GM12875 (cell line): ENCODE measurements around the gene SEC22C.

ENCODE experiments used
- H3K4me3 ChIP-seq: one replicate; pipeline ENCODE4 v1.5.1; 2011; ENCODE audit warnings: low read depth, low read length, control low read depth
- TF ChIP-seq, protein P1 (sequence below): IDR thresholded peaks from 2 replicates; pipeline ENCODE4 v1.5.1; 2011; ENCODE audit warnings: low read depth, mild to moderate bottlenecking, control low read depth, inconsistent platforms, low read length, moderate library complexity, borderline replicate concordance; ENCODE audit not compliant: insufficient read depth

SEC22C gene

DNA sequence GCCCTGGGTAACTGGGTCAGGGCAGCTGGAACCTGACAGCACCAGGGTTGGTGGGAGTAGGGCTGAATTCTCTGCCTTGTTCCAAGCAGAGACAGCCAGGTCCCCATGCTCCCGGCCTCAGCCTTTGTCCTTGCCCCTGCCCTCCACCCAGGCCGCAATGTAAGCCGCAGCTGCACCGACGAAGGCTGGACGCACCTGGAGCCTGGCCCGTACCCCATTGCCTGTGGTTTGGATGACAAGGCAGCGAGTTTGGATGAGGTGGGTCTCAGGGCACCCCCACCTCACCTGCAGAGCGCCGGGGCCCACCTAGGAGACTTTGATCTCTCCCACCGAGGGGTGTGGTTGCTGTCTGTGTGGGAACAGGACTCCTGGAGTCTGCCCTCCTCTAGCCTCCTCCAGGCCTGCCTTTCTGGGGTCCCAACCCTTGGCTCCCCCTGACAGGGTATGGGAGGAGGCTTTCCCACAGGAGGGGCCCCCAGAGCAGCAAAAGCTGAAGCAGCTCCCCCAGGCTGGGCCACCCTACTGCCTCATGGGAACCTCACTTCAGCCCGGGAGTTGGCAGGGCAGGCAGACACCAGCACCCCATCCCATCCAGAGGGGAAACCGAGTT is 55.9 kb downstream of the SEC22C start:
- TF ChIP-seq, protein P1, sequence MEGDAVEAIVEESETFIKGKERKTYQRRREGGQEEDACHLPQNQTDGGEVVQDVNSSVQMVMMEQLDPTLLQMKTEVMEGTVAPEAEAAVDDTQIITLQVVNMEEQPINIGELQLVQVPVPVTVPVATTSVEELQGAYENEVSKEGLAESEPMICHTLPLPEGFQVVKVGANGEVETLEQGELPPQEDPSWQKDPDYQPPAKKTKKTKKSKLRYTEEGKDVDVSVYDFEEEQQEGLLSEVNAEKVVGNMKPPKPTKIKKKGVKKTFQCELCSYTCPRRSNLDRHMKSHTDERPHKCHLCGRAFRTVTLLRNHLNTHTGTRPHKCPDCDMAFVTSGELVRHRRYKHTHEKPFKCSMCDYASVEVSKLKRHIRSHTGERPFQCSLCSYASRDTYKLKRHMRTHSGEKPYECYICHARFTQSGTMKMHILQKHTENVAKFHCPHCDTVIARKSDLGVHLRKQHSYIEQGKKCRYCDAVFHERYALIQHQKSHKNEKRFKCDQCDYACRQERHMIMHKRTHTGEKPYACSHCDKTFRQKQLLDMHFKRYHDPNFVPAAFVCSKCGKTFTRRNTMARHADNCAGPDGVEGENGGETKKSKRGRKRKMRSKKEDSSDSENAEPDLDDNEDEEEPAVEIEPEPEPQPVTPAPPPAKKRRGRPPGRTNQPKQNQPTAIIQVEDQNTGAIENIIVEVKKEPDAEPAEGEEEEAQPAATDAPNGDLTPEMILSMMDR = no peak
- no peak overlapping the region for H3K4me3 ChIP-seq

DNA sequence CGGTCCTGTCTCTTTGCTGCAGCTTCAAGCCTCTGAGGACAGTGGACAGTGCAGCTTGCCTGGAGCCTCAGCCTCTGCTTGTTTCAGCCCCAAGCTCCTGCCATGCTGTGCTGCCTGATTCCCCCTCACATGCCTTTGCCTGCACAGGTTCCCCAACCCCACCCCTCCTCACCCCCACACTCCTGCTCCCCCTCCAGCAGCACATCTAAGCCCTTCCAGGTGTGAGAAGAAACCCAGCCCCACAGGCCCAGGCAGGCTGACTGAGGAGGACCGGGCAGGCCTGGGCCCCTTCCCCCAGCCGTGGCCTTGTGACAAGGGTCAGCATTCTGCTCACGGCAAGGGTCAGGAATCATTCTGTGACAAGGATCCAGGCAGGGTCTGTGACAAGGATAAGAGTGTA is 56.6 kb downstream of the SEC22C start:
- H3K4me3 ChIP-seq = no peak overlapping the region
- TF ChIP-seq, protein P1 = no peak

DNA sequence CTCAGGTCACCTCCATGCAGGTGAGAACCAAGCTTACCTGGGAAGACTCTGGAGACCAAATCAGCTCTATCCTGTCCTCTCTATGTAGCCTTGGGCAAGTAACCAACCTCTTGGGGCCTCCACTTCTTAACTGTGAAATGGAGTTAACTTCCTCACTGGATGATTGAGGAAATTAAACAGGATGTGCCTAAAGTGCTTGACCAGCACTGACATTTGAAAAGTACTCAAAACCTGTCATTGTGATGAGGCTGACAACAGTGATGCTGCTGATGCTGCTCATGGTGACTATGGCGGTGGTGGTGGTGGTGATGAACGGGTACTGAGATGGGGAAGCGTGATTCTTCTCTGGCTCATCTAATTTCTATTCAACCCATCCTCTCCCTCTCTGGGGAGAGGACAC is 57.0 kb downstream of the SEC22C start:
- H3K4me3 ChIP-seq = no peak overlapping the region
- TF ChIP-seq, protein P1 = no peak

DNA sequence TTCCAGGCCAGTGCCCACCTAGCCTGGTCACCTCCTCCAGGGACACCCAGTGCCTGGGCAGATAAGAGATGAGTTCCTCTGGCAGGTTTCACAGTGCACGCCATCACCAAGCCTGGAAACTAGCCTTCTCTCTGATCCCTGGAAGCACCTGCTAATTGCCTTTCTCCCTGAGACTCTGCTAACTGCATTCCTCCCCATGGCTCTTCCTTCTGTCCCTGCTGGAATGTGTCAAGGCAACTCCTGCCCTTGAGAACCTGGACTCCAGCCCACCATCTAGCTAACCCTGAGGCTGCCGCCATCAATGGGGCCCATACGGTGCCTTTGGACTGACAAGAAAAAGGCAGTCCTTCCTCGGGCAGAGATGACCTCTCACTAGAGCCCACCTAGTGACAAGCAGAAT is 60.9 kb downstream of the SEC22C start:
- H3K4me3 ChIP-seq = no peak overlapping the region
- TF ChIP-seq, protein P1 = no peak

DNA sequence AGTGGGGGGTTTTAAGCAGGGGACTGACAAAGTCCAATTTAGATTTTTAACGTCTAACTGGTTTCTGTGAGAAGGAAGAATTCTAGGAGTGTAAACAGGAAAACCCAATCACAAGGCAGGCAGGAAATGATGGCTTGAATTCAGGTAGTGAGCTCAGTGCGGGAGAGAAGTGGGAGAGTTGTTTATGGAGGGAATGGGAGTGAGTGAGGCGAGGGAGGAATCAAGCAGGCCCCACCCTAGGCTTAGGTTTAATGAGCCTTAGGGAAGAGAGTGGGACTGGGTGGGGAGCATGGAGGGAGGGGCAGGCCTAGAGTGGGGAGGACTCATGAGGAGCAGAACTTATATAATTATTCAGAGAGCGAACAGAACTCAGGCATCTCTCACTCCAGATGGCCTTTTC is 61.4 kb downstream of the SEC22C start:
- TF ChIP-seq, protein P1 = no peak
- no peak overlapping the region for H3K4me3 ChIP-seq

DNA sequence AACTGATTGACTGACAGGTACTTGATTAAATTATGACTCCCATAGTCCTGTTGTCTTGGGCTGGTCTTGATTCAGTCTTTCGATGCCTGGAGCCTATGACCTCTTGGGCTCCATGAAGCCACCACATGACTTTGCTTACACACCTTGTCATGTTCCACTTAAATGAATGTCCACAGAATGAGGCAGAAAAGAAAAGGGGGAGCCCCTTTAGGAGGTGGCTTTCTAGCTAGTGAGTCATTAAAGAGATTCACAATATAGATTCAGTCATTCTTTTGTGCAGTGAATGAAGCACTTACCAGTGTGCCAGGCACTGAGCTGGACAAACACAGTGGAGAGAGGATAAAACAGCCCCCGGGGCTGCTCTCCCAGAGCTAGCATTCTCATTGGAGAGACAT is 62.2 kb downstream of the SEC22C start:
- H3K4me3 ChIP-seq = no peak overlapping the region
- TF ChIP-seq, protein P1 = no peak

DNA sequence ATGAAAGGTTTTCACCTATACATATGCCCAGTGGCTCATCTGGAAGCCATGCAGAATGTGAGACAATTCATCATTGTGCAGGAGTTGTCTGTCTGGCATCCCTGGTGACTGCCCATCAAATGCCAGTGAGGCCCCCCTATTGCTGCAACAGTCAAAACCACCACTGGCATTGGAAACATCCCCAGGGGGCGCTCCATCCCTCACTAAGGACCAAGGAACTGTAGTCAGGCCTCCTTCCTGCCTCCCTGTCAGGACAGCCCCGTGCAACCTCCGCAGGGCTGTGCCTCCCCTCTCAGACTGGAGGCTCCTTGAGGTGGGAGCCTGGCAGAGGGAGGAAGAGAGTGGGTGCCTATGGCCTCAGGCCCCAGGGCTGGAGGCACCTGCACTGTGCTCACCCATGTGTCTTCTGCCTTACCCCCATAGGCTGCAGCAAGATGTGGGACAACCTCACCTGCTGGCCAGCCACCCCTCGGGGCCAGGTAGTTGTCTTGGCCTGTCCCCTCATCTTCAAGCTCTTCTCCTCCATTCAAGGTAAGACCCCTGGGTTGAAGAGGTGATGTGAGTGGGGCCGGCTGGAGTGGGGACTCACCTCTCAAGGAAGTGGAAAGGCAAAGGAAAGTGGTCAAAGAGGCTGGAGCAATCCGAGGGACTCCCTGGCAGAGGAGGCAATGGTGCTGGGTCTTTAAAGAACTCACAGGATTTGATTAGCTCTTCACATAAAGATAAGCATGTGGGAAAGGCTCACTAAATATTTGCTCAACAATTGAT is 62.8 kb downstream of the SEC22C start:
- TF ChIP-seq, protein P1 = peak; percentile 30; the same call in 1 of the 2 replicates
- H3K4me3 ChIP-seq = no peak overlapping the region
